ENCODE results near the gene HS3ST5.

The HS3ST5 gene

DNA sequence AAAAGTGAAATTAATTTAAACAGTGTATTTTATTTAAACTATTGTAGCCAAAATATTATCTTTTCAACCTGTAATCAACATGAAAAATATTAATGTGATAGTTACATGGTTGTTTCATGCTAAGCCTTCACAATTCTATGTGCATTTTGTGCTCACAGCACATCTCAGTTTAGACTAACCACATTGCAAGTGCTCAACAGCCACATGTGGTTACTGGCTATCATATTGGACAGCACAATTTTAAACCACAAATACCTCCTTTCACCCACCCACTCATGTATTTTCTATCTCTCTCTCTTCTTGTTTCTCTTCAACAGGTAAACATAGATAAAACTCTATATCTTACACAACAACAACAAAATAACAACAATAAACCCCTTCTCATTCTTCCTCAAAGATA, 12.5 kb upstream of the HS3ST5 start:
- DNase-seq (ENCODE audit: extremely low read depth, low read depth) = no peak
- no peak for TF ChIP-seq CTCF (IDR thresholded peaks at IDR 0.05; ENCODE audit: low read depth, low read length)

DNA sequence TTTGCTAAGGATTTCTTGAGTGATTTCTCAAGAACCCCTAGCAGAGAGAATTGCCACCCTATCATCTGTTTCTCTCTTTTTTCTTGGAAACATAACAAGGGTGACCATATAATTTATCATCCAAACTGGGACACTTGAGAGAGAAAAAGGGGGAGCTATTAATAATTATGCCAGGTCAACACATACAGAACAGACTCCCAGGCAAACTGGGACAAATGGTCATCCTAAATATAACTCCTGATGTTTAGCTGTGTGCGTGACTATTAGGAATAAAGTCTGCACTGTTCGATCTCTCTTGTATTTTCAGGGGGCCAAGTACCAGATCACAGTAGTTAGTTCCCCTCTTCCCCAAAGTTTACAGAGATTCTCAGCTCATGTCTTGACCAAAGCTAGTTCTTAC, 11.7 kb upstream of the HS3ST5 start:
- DNase-seq (ENCODE audit: extremely low read depth, low read depth) = no peak
- TF ChIP-seq CTCF (IDR thresholded peaks at IDR 0.05; ENCODE audit: low read depth, low read length) = no peak

GRCh38 chr6:114346451-114346850, 3.6 kb upstream of the HS3ST5 start:
- DNase-seq (ENCODE audit: extremely low read depth, low read depth) = no peak
- no peak for TF ChIP-seq CTCF (IDR thresholded peaks at IDR 0.05; ENCODE audit: low read depth, low read length)

DNA sequence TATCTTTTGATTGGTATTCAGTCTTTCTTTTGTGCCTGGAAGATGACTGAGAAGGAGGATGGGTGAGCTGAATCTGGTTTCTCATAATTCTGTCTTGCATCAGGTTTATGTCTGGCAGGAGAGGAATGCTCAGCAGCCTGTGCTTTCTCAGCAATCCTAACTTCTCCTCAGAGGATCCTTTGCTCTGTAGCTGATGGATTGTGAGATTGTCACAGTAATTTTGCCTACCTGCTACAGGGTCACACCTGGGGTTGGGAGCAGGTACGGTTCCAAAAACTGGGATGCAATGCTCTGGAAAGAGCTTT, 2.1 kb upstream of the HS3ST5 start:
- DNase-seq (ENCODE audit: extremely low read depth, low read depth) = no peak
- no peak for TF ChIP-seq CTCF (IDR thresholded peaks at IDR 0.05; ENCODE audit: low read depth, low read length)

- no peak for TF ChIP-seq CTCF (IDR thresholded peaks at IDR 0.05; ENCODE audit: low read depth, low read length)
- DNase-seq (ENCODE audit: extremely low read depth, low read depth) = no peak
Measured at GRCh38 chr6:114344246-114344970, 1.6 kb upstream of the HS3ST5 start.

- no peak for TF ChIP-seq CTCF (IDR thresholded peaks at IDR 0.05; ENCODE audit: low read depth, low read length)
- no peak for DNase-seq (ENCODE audit: extremely low read depth, low read depth)
Measured at GRCh38 chr6:114343782-114344144, 940 bp upstream of the HS3ST5 start.

- TF ChIP-seq CTCF (IDR thresholded peaks at IDR 0.05; ENCODE audit: low read depth, low read length) = no peak
- no peak for DNase-seq (ENCODE audit: extremely low read depth, low read depth)
Measured at GRCh38 chr6:114342086-114342825, 567 bp downstream of the HS3ST5 start.

All from AG09319 (cell line).